ENCODE data around the gene HOXA7.

The HOXA7 gene

DNA sequence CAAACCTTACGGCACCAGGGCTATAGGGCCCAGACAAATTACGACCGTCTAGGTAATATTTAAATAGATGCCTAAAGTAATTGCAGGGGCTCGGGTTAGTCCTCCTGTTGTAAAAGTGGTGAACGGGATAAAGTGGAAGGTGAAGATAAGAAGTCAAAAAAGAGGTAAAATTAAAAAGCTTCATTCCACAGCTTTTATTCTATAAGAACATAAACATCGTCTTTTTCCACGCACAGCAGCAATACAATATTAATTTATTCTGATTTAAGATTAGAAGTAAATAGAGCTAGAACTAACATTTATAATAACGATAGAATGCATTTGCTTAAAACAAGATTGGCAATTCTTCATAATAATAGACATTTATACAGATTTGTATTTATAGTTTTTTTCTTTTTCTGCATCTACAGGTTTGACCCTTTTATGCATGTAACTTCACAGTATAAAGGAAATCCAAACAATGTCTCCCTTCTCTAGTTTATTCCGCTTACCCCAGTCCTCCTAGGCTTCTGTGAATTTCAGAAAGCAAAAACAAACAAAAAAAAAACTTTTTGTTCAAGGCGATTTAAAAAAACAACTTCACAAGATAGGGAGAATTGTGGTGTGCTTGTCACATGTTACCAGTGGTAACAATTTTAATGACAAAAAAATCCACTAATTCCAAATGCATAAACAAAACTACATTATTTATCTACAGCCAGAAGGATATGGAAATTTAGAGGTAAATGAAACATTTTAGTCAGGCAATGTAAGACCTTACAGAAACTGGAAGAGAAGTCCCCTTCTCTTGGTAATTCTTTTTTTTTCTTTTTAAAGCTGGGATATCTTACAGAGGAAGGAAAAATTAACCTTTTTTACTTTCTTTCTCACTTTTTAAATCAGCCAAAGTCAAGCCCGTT, 14.2 kb upstream of the HOXA7 start:
- DNase-seq (ENCODE audit: low read depth), result no peak

DNA sequence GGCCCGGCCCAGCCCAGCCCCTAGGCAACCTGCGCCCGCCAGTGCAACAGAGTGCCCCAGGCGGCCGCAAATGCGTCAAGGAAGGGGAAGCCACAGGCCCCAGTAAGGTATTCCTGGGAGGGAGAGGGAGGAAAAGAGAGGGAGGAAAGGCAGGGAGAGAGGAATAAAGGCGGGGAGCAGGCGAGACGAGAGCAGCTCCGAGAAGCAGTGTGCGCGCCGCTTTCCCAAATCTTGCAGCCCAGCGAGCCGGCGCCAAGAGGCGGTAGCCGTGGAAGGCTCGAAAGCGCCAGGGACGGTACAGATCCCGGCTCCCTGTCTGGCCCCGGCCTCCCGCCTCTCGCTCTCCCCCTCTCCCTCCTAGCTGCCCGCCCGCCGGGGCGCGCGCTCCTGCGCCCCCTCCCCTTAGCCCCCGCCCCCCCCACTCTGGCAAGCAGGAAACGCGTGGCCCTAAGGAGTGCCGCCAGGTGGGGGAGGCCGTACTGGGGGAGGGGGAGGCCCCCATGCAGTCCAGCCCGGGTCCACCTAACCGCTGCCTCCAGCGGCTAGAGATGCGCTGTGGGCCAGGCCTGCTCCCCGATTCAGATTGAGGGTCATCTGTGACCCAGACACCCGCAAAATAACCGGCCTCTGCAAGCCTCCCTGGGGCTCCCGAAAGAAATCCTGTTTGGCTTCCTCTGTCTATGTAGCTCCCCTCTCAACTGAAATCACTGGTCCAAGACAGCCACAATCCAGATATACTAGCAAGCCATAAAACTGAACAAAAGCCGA, 13.4 kb upstream of the HOXA7 start:
- DNase-seq (ENCODE audit: low read depth), result no peak

DNA sequence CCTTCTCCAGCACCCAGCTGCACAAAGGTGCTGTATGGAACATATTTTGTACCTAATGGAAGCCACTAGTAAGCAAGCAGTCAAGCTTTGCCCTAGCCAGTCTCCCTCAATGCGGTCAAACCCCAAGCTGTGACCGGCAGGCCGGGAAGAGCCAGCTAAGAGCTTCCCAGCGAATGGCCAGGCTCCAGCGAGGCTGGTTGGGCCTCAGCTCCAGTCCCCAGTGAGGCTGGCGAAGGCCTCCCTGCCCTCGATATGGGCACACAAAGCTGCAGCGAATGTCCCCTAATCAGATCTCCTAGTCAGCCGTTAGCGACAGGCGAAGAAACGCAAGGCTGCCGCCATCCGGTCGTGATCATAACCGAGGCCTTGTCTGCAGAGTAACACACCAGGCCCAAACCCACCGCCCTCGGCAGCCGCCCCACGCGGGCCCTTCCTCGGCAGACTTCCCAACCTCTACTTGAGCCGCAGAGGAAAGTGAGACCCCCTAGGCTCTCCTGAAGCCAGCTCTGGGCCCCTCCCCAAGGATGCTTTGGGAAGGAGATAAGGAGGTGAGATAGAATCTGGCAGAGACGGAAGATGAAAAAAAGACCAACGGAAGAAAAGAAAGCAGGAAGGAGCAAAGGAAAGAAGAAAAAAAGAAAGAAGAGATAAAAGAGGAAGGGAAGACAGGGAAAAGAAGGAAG, 11.9 kb upstream of the HOXA7 start:
- no peak for DNase-seq (ENCODE audit: low read depth)

DNA sequence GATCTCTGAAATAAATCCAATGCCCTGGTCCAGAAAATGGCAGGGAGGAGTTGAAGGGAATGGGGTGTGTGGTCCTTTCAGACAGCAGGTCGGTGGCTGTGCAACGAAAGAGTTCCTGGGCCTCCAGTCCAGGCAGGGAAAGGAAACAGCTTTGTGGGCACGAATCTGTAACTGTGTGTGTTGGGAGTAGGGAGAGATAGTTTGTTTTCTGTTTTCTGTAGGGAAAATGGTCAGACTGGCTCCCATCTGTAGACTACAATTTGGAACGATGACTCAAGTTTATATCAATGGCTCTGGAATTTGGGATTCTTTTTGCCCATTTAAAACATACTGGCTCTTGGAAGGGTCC, 11.4 kb upstream of the HOXA7 start:
- no peak for DNase-seq (ENCODE audit: low read depth)

DNA sequence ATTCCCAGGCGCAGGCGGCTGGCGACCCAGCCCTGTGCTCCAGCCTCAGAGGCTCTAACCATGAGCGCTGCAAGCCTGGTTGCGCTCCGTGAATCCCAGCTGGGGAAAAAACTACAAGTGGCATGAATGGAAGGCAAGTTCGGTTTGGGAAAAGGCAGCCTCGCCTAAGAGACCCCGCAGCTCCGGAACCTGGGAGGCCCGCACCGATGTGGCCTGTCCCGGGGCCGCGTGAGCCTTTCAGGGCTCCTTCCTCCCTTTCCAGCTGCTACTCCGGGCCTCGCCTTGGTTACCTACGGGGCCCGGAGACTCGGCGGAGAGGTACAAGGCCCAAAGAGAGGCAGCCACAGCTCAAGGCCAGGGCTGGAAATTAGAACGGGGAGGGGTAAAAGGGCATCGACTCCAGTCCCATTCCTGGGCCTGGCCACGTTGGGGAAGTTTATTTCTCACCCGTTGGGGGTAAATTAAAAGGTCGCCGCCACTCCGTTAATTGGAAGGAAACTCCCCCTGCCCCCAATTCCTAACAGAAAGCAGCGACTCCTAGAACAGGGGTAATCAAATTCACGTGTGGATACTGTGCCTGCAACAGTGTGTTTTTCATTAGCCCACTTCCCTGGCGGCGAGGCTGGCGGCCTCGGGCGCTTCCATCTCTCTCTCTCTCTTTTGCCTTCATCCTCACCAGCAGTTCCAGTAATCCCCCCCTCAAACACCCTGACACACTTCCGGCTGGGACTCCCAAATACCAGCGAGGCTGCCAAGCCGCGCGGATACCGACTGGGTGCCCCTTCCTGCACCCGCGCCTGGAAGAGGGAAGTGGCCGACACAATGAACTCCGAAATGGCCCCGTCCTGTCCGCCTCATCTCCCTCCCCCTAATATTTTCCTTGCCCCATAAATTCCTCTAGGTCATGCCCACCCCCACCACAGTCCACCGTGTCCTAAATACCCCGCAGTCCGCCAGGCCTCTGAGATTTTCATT, 10.3 kb upstream of the HOXA7 start:
- no peak for DNase-seq (ENCODE audit: low read depth)

DNA sequence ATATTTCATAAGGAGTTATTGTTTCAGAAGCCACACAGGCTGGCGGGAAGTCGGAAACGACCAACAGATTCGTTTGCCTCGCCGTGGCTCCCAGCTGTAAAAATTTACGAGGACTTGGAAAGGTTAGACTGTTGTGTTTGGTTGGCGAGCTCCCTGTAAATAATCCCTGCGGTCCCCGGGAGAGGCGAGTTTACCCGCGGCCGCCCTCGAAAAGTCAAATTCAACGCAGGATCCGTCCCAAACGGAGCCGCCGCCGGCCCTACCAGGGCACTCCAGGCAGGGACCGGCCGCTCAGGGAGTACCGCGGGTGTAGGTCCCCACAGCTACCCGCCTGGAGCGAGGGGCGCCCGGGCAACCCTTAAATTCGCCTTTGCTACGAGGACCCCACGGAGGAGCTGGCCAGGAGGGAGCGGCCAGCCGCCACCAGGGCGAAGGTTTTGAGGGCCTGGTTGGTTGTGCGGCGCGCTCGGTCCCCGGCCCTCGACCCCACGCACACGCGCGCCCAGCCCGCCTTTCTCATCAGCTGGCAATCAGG, 9.6 kb upstream of the HOXA7 start:
- DNase-seq (ENCODE audit: low read depth), result no peak

DNA sequence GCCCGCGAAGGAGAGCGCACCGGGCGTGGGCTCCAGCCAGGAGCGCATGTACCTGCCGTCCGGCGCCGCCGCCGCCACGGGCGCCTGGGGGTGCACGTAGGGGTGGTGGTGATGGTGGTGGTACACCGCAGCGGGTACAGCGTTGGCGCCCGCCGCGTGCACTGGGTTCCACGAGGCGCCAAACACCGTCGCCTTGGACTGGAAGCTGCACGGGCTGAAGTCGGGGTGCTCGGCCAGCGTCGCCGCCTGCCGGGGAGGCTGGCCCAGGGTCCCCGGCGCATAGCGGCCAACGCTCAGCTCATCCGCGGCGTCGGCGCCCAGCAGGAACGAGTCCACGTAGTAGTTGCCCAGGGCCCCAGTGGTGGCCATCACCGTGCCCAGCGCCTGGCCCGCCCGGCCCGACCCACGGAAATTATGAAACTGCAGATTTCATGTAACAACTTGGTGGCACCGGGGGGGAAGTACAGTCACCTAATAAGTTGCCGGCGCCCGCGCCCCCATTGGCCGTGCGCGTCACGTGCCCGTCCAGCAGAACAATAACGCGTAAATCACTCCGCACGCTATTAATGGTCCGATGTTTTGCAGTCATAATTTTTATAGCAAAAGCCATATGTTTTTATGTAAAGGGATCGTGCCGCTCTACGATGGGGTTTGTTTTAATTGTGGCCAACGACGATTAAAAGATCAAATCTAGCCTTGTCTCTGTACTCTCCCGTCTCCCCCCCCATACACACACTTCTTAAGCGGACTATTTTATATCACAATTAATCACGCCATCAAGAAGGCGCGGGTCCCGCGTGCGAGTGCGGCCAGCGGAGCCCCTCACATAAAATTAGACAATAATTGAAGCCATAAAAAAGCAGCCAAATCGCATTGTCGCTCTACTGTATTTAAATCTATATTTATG, 8.9 kb upstream of the HOXA7 start, which contains the start of gene HOXA9:
HOXA9 (minus strand) TSS at position 449 of the 907 bp plus-strand sequence; CDS start at position 369, 80 bp downstream.
- no peak for DNase-seq (ENCODE audit: low read depth)

DNA sequence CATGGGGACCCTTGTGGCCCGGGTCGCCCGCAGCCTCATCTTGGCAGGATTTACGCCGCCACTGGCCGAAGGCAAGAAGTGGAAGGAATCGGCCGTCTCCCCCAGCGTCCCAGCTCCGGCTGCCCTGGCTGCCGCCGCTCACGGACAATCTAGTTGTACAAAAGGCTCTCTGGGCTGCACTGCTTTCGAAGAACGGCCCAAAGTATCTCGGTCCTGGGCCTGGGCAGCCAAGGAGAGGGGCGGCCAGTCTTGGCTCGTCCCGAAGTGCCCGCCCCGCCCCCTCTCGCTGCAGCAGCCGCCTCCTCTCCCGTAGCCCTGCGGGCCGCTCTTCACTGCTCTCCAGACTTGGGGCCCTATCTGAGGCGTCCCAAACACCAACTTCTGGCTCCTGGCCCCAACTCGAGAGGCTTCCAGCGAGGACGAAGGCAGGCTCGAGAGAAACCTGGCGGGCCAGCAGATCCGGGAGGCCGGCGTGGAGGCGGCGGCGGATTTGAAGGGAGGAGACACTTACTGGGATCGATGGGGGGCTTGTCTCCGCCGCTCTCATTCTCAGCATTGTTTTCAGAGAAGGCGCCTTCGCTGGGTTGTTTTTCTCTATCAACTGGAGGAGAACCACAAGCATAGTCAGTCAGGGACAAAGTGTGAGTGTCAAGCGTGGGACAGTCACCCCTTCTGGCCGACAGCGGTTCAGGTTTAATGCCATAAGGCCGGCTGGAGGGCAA, 8.1 kb upstream of the HOXA7 start:
- no peak for DNase-seq (ENCODE audit: low read depth)

DNA sequence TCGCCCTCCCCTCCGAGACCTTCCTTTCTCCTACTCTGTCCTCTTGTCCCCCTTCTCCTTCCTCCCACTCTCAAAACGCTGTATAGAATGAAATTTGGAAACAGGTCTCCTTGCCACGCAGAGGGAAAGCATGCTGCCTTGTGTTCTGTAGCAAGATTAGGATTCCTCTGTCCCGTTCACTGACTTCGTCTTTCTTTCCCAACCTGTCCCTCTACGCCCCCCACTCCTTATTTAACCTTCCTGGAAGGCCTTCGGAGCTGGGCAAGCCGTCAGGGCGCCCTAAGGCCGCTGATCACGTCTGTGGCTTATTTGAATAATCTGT, 7.5 kb upstream of the HOXA7 start:
- no peak for DNase-seq (ENCODE audit: low read depth)

DNA sequence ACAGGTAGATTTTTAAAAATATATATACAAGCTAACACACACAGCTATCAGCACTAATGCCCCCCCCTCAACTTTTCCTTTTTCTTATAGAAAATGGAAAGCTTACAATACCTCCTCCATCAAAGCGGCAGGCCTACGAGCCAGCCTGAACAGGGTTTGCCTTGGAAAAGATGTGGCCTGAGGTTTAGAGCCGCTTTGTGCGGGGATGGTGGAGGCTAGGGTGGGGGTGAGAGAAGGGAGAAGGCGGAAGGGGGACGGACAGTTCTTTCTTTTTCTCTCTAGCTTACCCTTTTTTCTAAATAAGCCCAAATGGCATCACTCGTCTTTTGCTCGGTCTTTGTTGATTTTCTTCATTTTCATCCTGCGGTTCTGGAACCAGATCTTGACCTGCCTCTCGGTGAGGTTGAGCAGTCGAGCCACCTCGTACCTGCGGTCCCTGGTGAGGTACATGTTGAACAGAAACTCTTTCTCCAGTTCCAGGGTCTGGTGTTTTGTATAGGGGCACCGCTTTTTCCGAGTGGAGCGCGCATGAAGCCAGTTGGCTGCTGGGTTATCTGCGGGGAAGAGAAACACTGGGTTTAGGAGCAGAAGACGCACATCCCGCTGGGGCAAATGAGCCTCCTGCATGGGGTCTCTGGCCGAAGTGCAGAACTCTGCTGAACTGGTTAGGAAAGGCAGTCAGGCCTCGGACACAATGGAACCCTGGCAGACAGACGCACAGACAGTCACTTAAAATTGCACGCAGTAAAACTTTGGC, 7.0 kb upstream of the HOXA7 start:
- no peak for DNase-seq (ENCODE audit: low read depth)

DNA sequence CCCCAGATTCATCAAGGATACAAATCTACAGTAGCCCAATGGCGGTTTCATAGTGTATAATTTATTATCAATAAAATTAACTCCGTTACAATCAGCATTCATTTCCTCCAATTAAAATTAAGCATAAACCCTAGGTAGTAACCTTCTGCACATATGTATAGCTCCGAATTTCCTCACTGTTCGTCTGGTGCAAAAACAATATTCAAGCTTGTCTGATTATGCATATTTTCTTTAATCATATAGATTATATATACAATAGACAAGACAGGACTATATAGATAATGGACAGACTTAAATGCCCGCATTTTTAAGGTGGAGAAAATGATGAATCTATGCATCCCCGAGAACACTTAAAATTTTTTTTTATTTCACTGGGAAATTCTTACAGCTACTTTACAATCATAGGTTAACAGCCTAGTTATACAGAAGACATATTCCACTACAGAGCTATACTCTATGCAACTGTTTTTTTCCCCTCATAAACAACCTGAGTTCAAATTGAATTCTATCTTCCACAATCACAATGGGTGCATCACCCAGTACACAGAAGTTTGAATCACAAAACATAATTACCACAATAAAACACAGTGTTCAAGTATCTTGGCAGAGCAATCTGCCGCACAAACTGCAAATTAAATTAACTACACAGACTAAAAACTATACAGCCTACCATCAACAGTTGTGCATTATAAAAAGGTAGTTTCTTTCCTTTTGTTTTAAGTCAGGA, 6.2 kb upstream of the HOXA7 start:
- DNase-seq (ENCODE audit: low read depth), result no peak

DNA sequence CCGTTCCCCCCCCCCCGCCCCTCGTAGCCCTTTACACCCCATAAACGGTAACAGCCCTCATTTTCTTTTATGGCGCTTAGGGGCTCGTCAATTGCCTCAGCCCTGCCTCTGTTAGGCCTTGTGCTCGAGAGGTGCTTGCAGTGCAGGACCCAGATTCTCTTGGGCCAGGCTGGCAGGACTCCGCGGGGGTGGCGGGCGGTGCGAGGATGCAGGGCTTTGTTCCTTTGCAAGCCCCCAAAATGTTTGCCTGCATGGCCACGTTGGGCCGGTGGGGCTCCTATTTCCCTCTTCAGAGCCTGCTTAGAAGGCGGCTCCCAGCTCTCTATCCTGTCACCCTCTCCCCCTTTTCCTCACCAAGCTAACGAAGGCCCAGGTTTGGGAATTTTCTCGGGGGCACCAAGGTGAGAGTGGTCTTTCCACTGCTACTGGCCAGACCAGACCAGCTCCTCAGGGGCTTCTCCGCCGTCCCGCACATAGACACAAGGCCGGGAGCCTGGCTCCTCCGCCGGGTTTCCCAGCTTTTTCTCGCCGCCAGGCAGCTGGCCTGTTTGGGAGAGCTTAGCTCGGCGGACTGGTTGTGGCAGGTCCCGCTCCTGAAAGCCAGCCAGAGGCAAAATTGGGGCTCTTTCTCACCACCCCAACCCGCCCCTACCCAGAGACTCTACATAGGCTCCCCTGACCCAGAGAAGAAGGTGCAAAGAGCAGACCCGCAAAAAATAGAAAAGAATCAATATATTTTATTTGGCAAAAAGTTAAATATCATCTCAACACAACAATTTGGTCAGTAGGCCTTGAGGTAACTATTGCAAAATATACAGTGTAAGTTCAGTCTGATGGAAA, 5.5 kb upstream of the HOXA7 start:
- DNase-seq (ENCODE audit: low read depth), result no peak

DNA sequence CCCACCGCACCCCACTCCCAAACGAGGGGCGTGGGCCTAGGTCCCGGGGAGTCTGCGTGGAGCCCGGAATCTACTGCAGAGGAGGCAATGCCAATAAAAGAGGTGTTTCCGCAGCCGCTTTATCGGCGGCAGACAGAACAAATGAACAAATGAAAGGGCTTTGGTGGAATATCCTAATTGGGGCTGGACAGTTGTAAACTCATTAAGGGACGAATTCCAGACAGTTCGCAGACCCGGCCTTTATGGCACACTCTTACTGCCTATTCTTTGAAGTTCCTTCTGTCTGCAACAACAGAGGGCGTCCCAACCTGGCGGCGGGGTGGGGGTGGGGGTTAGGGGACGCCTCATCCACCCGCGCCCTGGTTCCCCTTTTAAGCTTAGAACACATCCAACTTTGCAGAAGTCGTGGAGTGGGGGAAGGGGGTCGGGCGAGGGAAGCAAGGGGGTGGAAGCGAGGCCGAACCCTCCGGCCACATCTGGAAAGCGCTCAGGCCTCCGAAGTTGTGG, 4.8 kb upstream of the HOXA7 start:
- no peak for DNase-seq (ENCODE audit: low read depth)

DNA sequence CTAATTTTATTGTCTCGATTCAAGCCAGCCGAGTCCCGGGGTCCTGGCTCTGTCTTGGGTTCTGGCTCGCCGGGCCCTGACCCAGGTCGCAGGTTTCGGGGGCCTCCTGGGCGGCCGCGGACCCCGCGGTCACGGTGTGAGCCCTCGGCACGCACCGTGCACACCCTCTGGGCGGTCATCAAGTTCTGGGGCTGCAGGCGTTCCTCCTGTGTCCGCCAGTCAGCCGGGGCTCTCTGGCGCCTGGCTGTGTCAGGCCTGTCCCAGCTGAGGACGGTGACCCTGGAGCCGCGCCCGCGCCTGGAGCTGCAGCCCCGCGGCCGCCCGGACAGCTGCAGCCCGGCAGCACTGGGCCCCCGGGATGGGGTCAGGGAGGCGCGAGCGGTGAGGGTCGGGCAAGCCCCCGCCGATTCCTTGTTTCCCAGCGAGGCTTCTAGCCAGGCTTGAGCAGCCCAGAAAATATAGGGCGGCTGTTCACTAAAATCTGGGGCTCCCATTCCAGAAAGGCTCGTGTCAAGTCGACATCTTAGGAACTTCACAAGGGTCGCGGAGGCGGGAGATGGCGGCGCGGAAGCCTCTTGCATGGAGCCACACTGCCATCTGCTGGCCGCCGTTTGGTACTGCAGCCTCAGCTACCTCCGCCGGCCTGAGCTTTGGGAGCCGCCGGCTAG, 4.2 kb upstream of the HOXA7 start:
- peak; percentile 82 for DNase-seq (ENCODE audit: low read depth)

DNA sequence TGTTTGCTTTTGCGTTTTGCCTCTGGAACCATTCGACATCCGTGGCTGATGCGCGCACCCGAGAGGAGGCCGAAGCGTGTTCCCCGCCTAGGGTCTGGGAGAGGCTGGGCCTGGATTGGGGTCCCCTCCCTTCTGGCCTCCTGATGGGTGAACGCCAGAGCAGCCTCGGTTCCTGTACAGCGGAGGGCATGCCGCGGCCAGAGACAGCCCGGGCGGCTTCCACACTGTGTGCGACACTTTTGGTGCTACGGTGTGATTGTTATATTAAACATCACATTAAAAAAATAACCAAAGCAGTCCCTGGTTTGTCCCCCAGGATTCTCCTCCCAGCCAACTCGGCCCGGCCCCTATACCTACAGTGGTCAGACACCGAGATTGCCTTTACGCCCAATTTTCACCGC, 3.7 kb upstream of the HOXA7 start:
- DNase-seq (ENCODE audit: low read depth), result no peak
